Liver (tissue), 9 donors: ENCODE data around the gene ITIH1. TPM values are rescaled to one million over a fixed set of nuclear protein-coding genes. Genes with fewer than 3 reads are reported as not detected.

Experiments
- DNase-seq: peaks from one replicate; pipeline ENCODE4 v3.0.0-alpha.2; 2017; ENCODE audit warnings: low spot score
- H3K27ac ChIP-seq, 2 donors: one replicate each; pipeline ENCODE4 v1.7.0; 2013; ENCODE audit warnings: inconsistent platforms in 2 of 2, low read length in 2 of 2, control low read depth in 1 of 2, low read depth in 1 of 2, mild to moderate bottlenecking in 1 of 2
- H3K27me3 ChIP-seq, 4 donors: one replicate each; pipeline versions ENCODE4 v1.6.1 to v1.7.0; 2013; ENCODE audit warnings: low read length in 3 of 4, inconsistent platforms in 1 of 4, mild to moderate bottlenecking in 1 of 4, moderate library complexity in 1 of 4; ENCODE audit not compliant: control insufficient read depth in 4 of 4, insufficient read depth in 4 of 4
- H3K36me3 ChIP-seq, 4 donors: one replicate each; pipeline versions ENCODE4 v1.6.1 to v1.7.0; 2013; ENCODE audit warnings: low read length in 3 of 4, mild to moderate bottlenecking in 3 of 4, low read depth in 1 of 4, moderate library complexity in 1 of 4; ENCODE audit not compliant: control insufficient read depth in 4 of 4, insufficient read depth in 3 of 4
- H3K4me1 ChIP-seq, 4 donors: one replicate each; pipeline versions ENCODE4 v1.6.1 to v1.7.0; 2013; ENCODE audit warnings: low read length in 3 of 4, mild to moderate bottlenecking in 3 of 4, moderate library complexity in 1 of 4; ENCODE audit not compliant: control insufficient read depth in 4 of 4, insufficient read depth in 4 of 4
- H3K4me3 ChIP-seq, 3 donors: one replicate each; pipeline versions ENCODE4 v1.6.1 to v1.7.0; 2013; ENCODE audit warnings: low read length in 3 of 3, control low read depth in 1 of 3, low read depth in 1 of 3, mild to moderate bottlenecking in 1 of 3
- H3K9ac ChIP-seq, 2 donors: one replicate each; pipeline ENCODE4 v1.7.0; 2013; ENCODE audit warnings: low read length in 2 of 2, mild to moderate bottlenecking in 2 of 2, moderate library complexity in 2 of 2, control low read depth in 1 of 2, low read depth in 1 of 2
- H3K9me3 ChIP-seq, 4 donors: one replicate each; pipeline versions ENCODE4 v1.6.1 to v1.7.0; 2013; ENCODE audit warnings: low read length in 3 of 4; ENCODE audit not compliant: control insufficient read depth in 4 of 4
- EGR1 ChIP-seq, 2 donors: IDR thresholded peaks; 2 replicates each; pipeline ENCODE4 v1.6.1; 2016 to 2018; ENCODE audit warnings: antibody characterized with exemption in 2 of 2, low read depth in 2 of 2
- FOXA1 ChIP-seq: IDR thresholded peaks from 2 replicates; pipeline ENCODE4 v1.6.1; 2016; ENCODE audit warnings: antibody characterized with exemption
- NR2F2 ChIP-seq: IDR thresholded peaks from 2 replicates; pipeline ENCODE4 v1.6.1; 2016; ENCODE audit warnings: antibody characterized with exemption
- RAD21 ChIP-seq, 2 donors: IDR thresholded peaks; 2 replicates each; pipeline ENCODE4 v1.6.1; 2016; ENCODE audit warnings: antibody characterized with exemption in 2 of 2, mild to moderate bottlenecking in 2 of 2
- RXRA ChIP-seq, 2 donors: IDR thresholded peaks; 2 replicates each; pipeline ENCODE4 v1.6.1; 2017 to 2018; ENCODE audit warnings: antibody characterized with exemption in 2 of 2, mild to moderate bottlenecking in 1 of 2
- SP1 ChIP-seq: IDR thresholded peaks from 2 replicates; pipeline ENCODE4 v1.6.1; 2018; ENCODE audit warnings: antibody characterized with exemption, mild to moderate bottlenecking
- TAF1 ChIP-seq: conservative IDR thresholded peaks from 2 replicates; pipeline ENCODE4 v1.6.1; 2016; ENCODE audit warnings: antibody characterized with exemption, mild to moderate bottlenecking
- YY1 ChIP-seq: IDR thresholded peaks from 2 replicates; pipeline ENCODE4 v1.6.1; 2016; ENCODE audit warnings: antibody characterized with exemption, mild to moderate bottlenecking
- WGBS: extraction: QIAGEN DNeasy Blood & Tissue Kit; methylation state at CpG from one replicate; pipeline ENCODE4 v1.1.7; 2013; 5-methylcytosine and 5-hydroxymethylcytosine counted together
- polyA plus RNA-seq, 2 donors: library from polyadenylated mRNA; stranded (reverse) in 1 of 2; unstranded in 1 of 2; fragments of 200-250 nt in 1 of 2; fragments of >200 nt in 1 of 2; fragmentation: Nextera tagmentation in 1 of 2; extraction: Ambion mirVana in 1 of 2; gene quantifications; one replicate each; pipeline versions ENCODE4 v1.2.1 to v1.2.3, GENCODE V29; 2013 to 2015
- total RNA-seq, 2 donors: library from RNA; depleted of rRNA; stranded (reverse); fragments of >200 nt; gene quantifications; one replicate each; pipeline ENCODE4 v1.2.3, GENCODE V29; 2014
- TF ChIP-seq, protein P1 (sequence below): fragments of 150-350 bp; IDR thresholded peaks from 2 replicates; pipeline ENCODE4 v1.5.1; 2017; ENCODE audit warnings: improper control_type of control experiment, low read depth, low read length; ENCODE audit not compliant: missing input control
- TF ChIP-seq, protein P2 (sequence below): IDR thresholded peaks from 2 replicates; pipeline ENCODE4 v1.6.1; 2016; ENCODE audit warnings: antibody characterized with exemption
- TF ChIP-seq, protein P3 (sequence below): IDR thresholded peaks from 2 replicates; pipeline ENCODE4 v1.6.1; 2016; ENCODE audit warnings: antibody characterized with exemption, mild to moderate bottlenecking
- donor health status: healthy.
- donor health status: healthy.
- donor health status: healthy.
- donor health status: healthy.
- donor health status: healthy.

ITIH1 gene
- total and polyA plus RNA-seq, 4 donors = 1,022 to 1,400 (median 1,242) TPM

DNA sequence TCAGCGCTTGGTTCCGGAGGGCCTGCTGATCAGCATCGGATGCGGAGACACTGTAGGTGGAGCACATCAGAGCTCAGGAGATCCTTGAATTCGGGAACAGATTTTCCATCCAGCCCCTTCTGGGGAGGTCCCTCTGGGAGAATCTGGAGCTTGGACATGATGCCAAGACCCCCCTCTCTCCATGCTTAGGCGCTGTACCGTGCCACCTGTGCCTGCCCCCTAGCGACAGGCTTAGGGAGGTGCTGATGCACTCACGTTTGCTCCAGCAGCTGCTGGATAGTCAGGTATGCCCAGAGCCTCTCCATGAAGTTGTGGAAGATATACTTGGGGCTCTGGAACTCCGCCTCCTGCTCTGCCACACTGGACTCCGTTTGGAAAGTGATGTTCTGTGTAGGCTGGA lies 43.3 kb downstream of the ITIH1 start:
- 66% methylated on average over 11 of the region's 11 CpGs for WGBS
- Histone ChIP-seq H3K4me3 (no peak overlapping the region), H3K27ac (no peak overlapping the region), H3K27me3 (no peaks in the 10 kb centered on the region), H3K36me3 (peaks cover 25 to 92% (median 75%) of the 10 kb centered on the region in 4 donors), H3K9me3 (no peaks in the 10 kb centered on the region), H3K4me1 (peaks cover 2 to 93% (median 78%) of the 10 kb centered on the region in 4 donors), H3K9ac (no peak overlapping the region)
- peak in 1 of 2 donors; percentile 41 for TF ChIP-seq RAD21 (IDR thresholded peaks at IDR 0.05)
- TF ChIP-seq, protein P1, sequence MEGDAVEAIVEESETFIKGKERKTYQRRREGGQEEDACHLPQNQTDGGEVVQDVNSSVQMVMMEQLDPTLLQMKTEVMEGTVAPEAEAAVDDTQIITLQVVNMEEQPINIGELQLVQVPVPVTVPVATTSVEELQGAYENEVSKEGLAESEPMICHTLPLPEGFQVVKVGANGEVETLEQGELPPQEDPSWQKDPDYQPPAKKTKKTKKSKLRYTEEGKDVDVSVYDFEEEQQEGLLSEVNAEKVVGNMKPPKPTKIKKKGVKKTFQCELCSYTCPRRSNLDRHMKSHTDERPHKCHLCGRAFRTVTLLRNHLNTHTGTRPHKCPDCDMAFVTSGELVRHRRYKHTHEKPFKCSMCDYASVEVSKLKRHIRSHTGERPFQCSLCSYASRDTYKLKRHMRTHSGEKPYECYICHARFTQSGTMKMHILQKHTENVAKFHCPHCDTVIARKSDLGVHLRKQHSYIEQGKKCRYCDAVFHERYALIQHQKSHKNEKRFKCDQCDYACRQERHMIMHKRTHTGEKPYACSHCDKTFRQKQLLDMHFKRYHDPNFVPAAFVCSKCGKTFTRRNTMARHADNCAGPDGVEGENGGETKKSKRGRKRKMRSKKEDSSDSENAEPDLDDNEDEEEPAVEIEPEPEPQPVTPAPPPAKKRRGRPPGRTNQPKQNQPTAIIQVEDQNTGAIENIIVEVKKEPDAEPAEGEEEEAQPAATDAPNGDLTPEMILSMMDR = peak; percentile 33
- no peak for TF ChIP-seq TAF1
- no peak for TF ChIP-seq NR2F2
- no peak for TF ChIP-seq RXRA (IDR thresholded peaks at IDR 0.05)
- DNase-seq = no peak

DNA sequence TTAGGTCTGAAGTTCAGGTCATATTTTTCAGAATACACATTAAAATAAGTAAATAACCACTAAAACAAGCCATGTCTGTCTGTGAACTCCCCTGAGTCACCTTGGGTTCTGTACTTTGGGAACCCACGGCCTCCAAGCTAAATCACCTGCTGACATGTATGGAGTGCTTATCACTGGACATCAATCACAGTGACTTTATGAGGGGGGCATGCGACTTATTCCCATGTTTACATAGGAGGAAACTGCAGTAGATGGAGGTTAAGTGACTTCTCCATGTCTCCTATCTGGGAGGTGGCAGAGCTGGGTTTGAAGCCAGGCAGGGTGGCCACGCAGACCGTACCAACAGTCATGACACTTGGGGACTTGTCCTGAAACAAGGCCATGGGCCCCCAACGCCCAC lies 45.0 kb downstream of the ITIH1 start:
- WGBS = 83% methylated on average over 5 of the region's 5 CpGs
- peak overlapping the region in 1 of 2 donors; percentile 10 for H3K27ac ChIP-seq
- DNase-seq = no peak
- no peak overlapping the region for H3K9ac ChIP-seq
- TF ChIP-seq YY1 (no peak), SP1 (no peak), FOXA1 (no peak)
- no peaks in the 10 kb centered on the region for H3K9me3 ChIP-seq
- H3K27me3 ChIP-seq = no peaks in the 10 kb centered on the region
- peaks cover 2 to 95% (median 85%) of the 10 kb centered on the region in 4 donors for H3K4me1 ChIP-seq
- H3K36me3 ChIP-seq = peaks cover 21 to 93% (median 71%) of the 10 kb centered on the region in 4 donors
- H3K4me3 ChIP-seq = no peak overlapping the region

DNA sequence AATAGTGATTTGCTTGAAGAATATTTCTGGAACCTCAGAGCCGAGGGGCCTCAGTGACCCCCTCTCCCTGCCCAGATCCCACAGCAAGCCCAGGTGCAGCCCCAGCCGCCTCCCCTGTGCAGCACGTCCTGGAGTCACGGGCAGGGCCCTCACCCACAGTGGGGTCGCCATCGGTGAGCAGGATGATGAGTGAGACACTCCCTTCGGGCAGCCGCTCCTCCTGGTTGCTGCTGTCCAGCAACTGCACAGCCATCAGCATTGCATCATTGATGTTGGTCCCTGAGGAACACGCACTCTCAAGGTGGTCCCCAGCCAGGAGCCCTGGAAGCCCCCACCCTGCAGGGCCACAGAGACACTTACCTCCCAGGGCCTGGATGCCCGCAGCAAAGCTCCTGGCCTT lies 46.6 kb downstream of the ITIH1 start:
- no peak for TF ChIP-seq TAF1
- no peak for TF ChIP-seq EGR1 (IDR thresholded peaks at IDR 0.05; ENCODE audit: low read depth in 2 of 2)
- TF ChIP-seq, protein P2, sequence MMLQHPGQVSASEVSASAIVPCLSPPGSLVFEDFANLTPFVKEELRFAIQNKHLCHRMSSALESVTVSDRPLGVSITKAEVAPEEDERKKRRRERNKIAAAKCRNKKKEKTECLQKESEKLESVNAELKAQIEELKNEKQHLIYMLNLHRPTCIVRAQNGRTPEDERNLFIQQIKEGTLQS = no peak
- no peak for TF ChIP-seq RAD21 (IDR thresholded peaks at IDR 0.05)
- TF ChIP-seq, protein P3, sequence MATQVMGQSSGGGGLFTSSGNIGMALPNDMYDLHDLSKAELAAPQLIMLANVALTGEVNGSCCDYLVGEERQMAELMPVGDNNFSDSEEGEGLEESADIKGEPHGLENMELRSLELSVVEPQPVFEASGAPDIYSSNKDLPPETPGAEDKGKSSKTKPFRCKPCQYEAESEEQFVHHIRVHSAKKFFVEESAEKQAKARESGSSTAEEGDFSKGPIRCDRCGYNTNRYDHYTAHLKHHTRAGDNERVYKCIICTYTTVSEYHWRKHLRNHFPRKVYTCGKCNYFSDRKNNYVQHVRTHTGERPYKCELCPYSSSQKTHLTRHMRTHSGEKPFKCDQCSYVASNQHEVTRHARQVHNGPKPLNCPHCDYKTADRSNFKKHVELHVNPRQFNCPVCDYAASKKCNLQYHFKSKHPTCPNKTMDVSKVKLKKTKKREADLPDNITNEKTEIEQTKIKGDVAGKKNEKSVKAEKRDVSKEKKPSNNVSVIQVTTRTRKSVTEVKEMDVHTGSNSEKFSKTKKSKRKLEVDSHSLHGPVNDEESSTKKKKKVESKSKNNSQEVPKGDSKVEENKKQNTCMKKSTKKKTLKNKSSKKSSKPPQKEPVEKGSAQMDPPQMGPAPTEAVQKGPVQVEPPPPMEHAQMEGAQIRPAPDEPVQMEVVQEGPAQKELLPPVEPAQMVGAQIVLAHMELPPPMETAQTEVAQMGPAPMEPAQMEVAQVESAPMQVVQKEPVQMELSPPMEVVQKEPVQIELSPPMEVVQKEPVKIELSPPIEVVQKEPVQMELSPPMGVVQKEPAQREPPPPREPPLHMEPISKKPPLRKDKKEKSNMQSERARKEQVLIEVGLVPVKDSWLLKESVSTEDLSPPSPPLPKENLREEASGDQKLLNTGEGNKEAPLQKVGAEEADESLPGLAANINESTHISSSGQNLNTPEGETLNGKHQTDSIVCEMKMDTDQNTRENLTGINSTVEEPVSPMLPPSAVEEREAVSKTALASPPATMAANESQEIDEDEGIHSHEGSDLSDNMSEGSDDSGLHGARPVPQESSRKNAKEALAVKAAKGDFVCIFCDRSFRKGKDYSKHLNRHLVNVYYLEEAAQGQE = peak; percentile 53
- peaks cover 2 to 95% (median 80%) of the 10 kb centered on the region in 4 donors for H3K4me1 ChIP-seq
- H3K27ac ChIP-seq = no peak overlapping the region
- WGBS = 91% methylated on average over 10 of the region's 10 CpGs
- H3K4me3 ChIP-seq = no peak overlapping the region
- H3K27me3 ChIP-seq = no peaks in the 10 kb centered on the region
- peaks cover 15 to 76% (median 65%) of the 10 kb centered on the region in 4 donors for H3K36me3 ChIP-seq
- DNase-seq = no peak
- H3K9me3 ChIP-seq = no peaks in the 10 kb centered on the region
- no peak overlapping the region for H3K9ac ChIP-seq
